CD4-positive, alpha-beta T cell treated with Interleukin-4 for 4 hours (primary cell): Measurements from ENCODE around the gene RAD9A.

Experiments used
- DNase-seq: peaks from one replicate; pipeline ENCODE4 v3.0.0-alpha.2; 2020

RAD9A gene

GRCh38 chr11:67391304-67392182 is at the start of gene RAD9A:
Gene RAD9A, plus strand, starts transcription at chr11:67391986. Its CDS starts 59 bp downstream, at chr11:67392045.
- DNase-seq: peak; percentile 89

DNA sequence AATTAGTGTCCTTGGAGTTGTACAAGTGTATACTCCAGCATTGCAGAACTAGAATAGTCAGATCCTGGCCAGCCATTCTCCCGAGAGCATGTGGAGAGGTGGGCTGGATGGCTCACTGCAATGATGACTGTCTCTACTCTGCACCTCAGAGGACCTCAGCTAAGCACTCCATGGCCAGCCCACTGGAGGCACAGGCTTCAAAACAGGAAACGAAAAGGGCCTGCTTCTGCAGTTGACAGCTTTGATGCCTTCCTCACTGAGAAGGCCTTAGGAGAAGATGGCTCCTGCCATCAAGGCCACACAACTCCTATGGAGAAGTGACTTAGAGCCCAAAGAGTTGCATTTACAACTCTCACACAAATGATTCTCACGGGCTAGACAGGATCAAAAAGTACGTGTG is 47.5 kb upstream of the RAD9A start:
- peak; percentile 19 for DNase-seq

DNA sequence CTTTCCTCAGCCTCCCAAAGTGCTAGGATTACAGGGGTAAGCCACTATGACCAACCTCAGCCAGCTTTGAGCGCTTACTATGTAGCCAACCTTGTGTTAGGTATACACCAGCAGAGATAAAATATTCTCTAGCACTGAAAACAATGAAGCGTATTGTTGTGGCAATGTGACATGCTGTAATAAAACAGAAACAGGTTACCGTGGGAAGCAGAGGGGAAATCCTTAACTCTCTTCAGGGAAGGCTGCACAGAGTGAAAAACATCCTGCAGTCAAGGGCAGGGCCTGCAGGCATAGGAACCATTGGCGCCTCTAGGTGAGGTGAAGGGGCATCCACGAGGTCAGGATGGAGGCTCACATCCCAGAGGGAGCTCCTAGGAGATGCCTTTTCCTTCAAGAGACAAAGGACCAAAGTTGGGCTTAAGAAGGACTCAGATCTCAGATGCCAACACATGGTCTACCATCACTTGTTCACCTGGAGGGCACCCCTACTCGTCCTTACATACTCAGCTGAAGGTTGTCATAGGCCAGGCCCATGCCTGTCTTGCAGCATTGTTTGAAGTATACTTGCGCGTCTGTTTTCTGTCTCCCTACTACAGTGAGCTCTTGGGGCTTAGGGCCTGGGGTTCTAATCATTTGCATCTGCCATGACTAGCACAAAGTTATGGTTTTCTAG is 46.4 kb upstream of the RAD9A start:
- no peak for DNase-seq

DNA sequence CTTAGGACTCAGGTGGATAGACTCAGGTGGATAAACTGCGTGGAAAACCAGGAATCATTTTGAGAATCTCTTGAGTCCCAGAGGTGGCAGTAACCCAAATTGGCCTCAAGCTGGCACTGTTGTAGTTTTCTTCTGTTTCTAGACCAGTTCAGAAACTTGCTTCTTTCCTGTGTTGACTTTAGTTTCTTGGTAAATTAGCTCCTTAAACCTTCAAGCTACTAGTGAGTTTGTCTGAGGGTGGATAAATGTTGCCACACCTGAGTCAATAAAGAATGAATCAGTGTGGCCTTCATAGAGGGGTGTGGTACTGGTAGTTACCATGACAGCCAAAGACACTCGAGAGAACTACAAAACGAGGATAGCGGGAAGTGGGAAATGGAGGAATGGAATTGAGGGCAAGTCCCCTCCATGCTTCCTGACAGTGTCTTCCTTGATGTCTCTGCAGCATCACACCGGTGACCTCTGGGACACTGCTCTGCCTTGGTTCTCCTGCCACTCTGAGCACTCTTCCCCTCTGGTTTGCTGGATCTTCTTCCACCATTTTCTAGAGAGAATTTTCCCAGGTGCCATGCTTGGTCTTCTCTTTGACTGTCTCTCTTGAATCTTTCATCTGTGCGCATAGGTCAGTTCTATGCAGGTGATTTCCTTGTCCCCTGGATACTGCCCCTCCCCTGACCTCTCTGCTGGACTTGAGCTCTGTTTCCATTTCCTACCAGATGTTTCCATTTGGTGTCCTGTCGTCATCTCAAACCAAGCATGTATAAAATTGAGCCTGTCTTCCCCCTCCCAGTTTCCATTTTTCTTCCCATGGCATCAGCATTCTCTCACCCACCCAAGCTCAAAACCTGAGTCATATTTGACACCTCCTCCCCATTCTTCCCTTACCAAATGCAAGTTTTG is 45.6 kb upstream of the RAD9A start:
- peak; percentile 57 for DNase-seq

DNA sequence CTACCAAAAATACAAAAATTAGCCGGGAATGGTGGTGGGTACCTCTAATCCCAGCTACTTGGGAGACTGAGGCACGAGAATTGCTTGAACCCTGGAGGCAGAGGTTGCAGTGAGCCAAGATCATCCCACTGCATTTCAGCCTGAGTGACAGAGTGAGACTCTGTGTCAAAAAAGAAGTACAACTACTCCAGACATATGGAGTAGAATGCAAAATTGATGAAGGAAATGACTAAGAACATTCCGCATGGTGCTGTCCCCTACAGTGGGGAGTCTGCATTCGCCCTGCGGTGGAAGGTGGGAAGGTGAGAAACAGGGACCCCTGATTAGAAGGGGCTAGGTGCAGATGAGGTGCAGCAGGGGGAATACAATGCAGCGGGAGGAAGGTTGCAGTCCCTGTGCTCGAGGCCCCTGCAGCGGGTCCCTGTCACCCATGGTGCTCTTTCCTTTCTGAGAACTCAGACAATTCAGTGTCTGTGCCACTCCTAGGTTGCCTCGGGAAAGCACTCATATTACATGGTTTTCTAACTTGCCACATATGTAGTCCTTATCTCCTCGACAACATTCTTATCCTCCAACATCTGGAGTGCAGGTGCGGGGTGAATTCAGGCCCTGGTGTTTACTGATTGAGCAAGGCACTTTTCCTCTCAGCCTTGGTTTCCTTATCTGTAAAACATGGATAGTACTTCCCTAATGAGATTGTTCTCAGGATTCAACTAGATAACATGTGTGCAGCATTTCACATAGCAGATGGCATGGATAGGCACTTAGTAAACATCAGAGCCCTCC is 43.6 kb upstream of the RAD9A start:
- no peak for DNase-seq

DNA sequence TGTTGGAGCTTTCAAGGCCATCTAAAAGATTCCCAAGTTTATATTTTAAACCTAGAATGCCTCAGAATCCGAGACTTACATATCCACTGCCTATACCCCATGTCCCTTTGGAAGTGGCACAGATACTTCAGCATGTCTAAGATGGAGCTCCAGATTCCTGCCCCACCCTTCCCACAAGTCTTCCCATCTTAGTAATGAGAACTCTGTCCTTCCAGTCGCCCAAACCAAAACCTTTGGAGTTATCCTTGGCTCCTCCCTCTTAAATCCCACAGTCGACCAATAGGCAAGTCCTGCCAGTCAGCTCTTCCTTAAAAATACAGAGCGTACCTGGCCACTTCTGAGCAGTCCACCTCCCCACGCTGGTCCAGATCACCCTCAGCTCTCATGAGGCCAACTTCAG is 42.8 kb upstream of the RAD9A start:
- no peak for DNase-seq

GRCh38 chr11:67349457-67349856 is 42.3 kb upstream of the RAD9A start:
- DNase-seq: no peak

DNA sequence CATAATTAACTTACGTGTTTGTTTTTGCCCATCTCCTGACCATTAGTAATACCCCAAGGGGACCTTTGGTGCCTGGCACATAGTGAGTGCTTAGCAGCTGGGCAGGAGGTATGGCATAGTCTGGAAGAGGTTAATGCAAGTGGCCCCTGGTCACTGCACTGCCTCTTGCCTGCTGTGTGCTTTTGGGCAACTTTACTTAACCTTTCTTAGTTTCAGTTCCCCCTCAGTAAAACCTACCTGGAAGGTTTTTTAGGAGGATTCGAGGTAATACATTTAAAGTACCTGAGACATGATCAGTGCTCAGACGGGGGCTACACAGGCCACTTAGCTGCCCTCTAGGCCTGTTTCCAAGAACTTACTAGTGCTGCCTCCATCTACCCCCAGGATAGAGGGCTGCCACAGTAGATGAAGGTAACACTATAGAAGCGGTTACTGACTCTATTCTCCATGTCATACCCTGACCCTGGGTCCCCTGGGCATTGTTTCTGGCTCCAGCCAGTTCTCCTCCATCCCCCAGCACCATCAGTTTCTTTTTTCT is 41.8 kb upstream of the RAD9A start:
- DNase-seq: no peak

DNA sequence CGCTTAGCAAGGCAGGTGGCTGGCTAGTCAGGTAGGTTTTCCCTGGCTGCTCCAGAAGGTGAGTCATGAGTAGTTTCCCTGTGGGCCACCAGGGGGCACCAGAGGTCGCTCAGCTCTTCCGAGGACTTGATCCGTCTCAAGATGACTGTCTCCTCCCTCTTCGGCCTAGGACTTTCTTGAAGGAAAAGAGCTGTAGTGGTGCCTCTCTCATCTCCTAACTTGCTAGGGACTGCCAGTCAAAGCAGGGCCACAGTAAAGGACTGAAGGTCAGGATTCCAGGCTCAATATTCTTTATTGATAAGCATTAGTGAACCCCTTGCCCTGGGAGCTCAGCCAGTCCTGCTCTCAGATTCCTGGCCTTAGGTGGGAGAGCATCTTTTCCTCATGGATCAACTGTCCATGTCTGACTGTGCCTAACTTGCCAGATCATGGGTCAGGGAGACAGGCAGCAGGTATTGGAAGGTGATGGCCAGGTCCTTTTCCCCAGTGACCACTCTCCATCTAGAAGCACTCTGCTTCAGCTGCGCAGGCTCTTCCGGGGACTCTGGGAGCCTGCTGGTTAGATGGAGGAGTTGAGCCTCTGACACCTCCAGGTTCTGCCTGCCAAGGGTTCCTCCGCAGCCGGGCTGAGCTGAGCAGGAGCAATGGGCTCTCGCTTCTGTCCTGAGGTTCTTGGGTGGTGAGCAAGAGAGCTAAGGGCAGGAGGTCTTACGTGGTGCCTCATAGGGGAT is 40.3 kb upstream of the RAD9A start:
- DNase-seq: peak; percentile 60

- no peak for DNase-seq
Observed at GRCh38 chr11:67352546-67353316, 39.1 kb upstream of the RAD9A start.

DNA sequence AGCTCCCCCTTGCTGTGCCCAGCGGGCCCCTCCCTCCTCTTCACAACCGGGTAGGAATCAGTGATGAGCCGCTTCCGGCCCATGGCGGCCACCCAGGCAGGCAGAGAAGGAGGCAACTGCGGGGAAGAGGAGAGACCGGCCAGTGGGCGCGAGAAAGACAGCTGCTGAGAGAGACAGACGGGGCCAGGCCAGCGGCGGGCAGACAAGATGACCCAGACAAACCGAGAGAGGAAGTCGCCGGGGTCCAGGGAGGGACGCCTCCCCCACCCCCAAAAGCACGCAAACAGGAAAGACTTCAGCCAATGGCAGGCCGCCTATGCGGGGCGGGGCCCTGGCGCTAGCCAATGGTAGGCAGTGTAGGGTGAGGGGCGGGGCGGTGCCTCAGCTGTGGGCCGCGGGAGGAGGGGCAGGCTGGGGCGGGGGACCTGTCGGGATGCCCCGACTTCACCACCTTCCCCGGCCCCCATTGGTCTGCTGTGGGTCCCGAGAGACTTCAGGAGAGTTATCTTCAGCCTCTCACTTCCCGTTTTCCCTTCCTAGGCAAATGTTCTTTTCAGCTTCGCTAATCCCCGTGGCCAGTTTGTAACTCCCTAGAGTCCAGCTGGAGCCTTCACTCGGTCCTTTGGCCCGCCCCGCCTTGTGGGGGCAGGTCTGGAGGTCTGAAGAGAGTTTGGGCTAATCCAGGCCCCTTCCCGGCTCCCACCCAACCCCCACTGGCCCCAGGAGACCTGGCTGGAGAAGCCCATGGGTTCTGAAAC is 38.3 kb upstream of the RAD9A start, which contains the start of gene POLD4:
Gene POLD4 (minus strand): TSS at position 230 of the 758 bp plus-strand sequence. CDS start 147 bp downstream, at position 83.
- peak; percentile 94 for DNase-seq

- DNase-seq: no peak
Observed at GRCh38 chr11:67354075-67355022, 37.4 kb upstream of the RAD9A start.

DNA sequence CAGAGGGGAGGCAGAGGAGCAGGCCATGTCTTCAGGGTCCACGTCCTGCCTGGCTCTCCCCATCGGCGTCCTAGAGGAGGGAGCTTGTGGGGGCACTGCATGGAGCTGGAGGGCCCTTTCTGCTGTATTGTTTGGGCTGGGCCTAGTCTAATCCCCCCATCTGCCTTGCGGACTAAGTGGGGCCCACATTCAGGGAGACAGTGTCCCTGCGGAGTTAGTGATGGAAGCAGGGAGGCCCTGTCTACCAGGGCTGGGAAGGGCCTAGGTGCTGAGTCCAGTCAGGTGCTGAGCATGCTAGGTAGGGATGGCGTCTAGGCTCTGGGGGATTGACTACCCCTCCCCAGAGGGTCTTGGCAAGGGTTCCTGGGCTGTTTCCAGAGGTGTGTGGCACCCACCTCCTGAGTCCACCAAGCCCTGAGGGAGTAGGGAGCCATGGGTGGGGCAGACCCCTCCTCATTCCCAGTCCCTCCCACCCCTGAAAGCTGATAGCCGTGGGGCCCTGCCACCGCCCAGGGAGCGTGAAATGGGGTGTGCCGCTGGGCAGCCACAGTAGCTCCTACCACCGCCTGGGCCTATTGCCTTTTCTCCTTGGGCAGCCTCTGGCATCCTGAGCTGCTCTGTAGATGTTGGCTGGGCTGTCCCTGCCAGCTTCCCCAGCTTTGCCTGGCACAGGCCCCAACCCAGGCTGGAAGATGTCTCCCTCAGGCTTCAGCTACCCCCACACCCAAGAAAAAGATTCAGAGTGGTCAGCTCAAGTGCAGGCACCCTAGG is 36.6 kb upstream of the RAD9A start:
- no peak for DNase-seq

DNA sequence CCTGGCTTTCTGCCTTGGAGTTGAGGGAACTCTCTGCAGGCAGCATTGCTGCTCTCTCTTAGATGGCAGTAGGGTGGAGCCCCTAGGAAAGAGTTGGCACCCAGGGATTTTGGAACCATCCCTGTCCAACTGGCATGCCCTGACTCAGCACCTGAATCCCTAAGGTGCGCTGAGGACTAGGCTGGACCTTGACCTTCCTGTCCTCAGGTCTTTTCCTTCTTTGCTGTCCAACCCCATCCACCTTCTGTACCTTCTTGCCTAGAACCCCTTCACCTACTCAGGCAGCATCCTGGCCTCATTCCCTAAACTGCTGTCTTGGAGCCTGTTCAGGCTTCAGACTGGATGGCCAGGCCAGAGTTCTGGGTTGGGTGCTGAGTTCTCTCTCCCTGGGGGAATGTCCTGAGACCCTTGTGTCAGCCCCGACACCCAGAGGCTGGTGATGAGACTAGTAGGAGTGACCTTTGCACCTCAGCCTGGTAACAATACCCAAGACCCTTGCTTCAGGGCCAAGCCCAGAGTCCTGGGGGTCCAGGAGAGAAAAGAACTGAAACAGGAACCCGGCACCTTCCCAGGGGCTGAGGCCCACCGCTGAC is 35.9 kb upstream of the RAD9A start:
- DNase-seq: no peak

- DNase-seq: no peak
Observed at GRCh38 chr11:67356387-67356863, 35.4 kb upstream of the RAD9A start.

- DNase-seq: peak; percentile 76
Observed at GRCh38 chr11:67356864-67357561, 34.8 kb upstream of the RAD9A start.
